NT2/D1 (cell line): ENCODE results near the gene TOM1L2.

Source experiments
- DNase-seq: peaks from one replicate; pipeline ENCODE4 v3.0.0-alpha.2; 2011; ENCODE audit warnings: low read depth, low spot score
- H3K27me3 ChIP-seq: 2 replicates; pipeline ENCODE4 v1.6.0; 2011; ENCODE audit warnings: mild to moderate bottlenecking; ENCODE audit not compliant: insufficient read length, insufficient read depth
- H3K36me3 ChIP-seq: 2 replicates; pipeline ENCODE4 v1.6.1; 2011; ENCODE audit warnings: mild to moderate bottlenecking, low read length, mixed read lengths; ENCODE audit not compliant: insufficient read depth, insufficient read length
- H3K4me1 ChIP-seq: 2 replicates; pipeline ENCODE4 v1.5.1; 2011; ENCODE audit not compliant: insufficient read depth, insufficient read length
- H3K4me3 ChIP-seq: 2 replicates; pipeline ENCODE4 v1.5.1; 2011; ENCODE audit warnings: low read depth; ENCODE audit not compliant: insufficient read length
- H3K9ac ChIP-seq: 2 replicates; pipeline ENCODE4 v1.6.0; 2011; ENCODE audit warnings: low read depth; ENCODE audit not compliant: insufficient read length
- H3K9me3 ChIP-seq: 2 replicates; pipeline ENCODE4 v1.5.1; 2011; ENCODE audit warnings: mild to moderate bottlenecking, low read length; ENCODE audit not compliant: insufficient read depth
- SUZ12 ChIP-seq: IDR thresholded peaks from 2 replicates; pipeline ENCODE4 v1.6.1; 2011; ENCODE audit not compliant: insufficient read length, insufficient read depth; ENCODE audit errors: extremely low read depth
- YY1 ChIP-seq: IDR thresholded peaks from 2 replicates; pipeline ENCODE4 v1.6.1; 2011; ENCODE audit not compliant: insufficient read length, insufficient read depth
- ZNF274 ChIP-seq: IDR thresholded peaks from 2 replicates; pipeline ENCODE4 v1.6.1; 2011; ENCODE audit warnings: mild to moderate bottlenecking, low read depth, low read length

Gene TOM1L2

DNA sequence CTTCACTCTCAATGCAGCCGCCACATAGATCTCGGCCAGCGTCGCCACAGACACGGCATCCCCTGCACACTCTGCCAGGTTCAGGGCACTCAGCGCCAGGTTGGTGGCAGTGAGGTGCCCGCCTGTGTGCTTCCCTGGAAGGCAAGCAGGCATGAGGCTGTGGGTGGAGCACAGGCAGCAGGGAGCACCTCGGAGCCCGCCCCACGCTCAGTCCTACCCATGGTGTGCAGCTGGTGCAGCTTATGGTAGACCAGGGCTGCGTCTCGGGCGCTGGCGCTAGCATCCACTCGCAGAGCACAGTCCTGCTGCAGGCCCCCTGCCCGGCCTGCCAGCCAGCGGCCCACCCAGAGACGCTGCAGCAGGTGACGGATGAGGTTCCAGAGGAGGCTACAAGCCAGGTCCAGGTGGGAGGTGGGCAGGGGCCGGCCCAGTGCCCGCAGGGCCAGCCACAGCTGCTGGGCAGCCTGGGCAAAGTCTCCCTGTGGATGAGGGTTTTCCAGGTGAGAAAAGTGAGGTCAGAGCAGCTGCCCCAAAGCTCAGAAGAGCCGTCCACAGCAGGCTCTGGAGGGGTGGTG is 155.9 kb downstream of the TOM1L2 start:
- TF ChIP-seq ZNF274 (no peak), YY1 (no peak), SUZ12 (no peak)
- no peaks in the 10 kb centered on the region for H3K9me3 ChIP-seq
- peak overlapping the region; percentile 36 for H3K9ac ChIP-seq
- no peaks in the 10 kb centered on the region for H3K27me3 ChIP-seq
- H3K36me3 ChIP-seq = peaks cover 75% of the 10 kb centered on the region
- no peak for DNase-seq
- no peak overlapping the region for H3K4me3 ChIP-seq
- H3K4me1 ChIP-seq = peaks cover 36% of the 10 kb centered on the region

DNA sequence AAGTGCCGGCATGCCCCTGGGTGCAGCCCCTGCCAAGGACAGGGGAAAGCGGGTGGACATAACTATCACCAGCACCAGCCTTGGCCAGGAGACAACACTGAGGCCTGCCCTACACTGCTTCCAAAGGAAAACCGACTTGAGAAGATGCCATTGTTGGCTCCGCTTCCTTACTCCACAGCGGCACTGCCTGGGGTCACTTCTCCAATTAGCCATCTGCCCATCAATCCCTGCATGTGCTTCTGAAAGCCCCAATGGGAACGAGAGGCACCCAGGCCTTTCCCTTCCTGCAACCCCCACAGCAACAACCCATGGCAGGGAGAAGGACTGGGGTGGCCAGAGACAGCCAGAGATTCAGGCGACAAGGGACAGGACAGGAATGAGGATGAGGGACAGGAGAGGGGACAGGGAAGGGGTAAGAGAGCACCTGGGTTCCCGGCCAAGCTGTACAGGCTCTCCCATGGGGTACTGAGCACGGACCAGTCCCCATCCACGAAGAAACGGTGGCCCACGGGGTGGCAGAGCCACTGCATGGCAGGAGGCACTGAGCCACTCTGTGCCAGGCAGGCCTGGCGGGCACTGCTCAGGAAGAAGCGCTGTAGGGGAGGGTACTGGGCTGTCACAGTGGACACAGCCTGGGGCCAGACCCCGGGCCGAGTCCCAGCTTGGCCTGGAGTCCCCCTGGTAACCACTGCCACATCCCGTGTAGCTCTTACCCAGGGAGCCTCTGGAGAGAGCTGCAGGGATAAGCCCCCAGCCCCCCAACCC is 156.6 kb downstream of the TOM1L2 start:
- no peak for TF ChIP-seq ZNF274
- H3K4me3 ChIP-seq = no peak overlapping the region
- no peak for DNase-seq
- no peaks in the 10 kb centered on the region for H3K27me3 ChIP-seq
- H3K9ac ChIP-seq = peak overlapping the region; percentile 42
- no peaks in the 10 kb centered on the region for H3K9me3 ChIP-seq
- H3K4me1 ChIP-seq = peaks cover 32% of the 10 kb centered on the region
- H3K36me3 ChIP-seq = peaks cover 75% of the 10 kb centered on the region

DNA sequence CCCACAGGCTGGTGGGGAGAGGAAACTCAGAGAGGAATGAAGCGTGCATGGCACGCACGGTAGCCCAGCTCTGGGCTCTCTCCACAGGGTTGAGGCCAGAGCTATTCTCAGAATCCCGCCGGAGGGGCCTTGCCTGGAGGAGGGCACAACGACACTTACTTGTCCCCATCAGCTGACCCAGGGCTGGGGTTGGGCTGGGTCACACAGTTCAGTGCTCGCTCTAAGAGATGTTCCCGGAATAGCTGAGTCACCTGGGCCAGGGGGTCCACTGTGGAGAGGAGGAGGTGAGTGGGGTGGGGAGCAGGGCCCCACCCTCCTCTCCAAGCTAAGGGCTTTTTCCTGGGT is 157.2 kb downstream of the TOM1L2 start:
- no peaks in the 10 kb centered on the region for H3K9me3 ChIP-seq
- DNase-seq = no peak
- H3K9ac ChIP-seq = peak overlapping the region; percentile 42
- H3K36me3 ChIP-seq = peaks cover 71% of the 10 kb centered on the region
- TF ChIP-seq SUZ12 = no peak
- TF ChIP-seq YY1 = no peak
- no peak for TF ChIP-seq ZNF274
- no peaks in the 10 kb centered on the region for H3K27me3 ChIP-seq
- H3K4me3 ChIP-seq = no peak overlapping the region
- H3K4me1 ChIP-seq = peaks cover 26% of the 10 kb centered on the region

DNA sequence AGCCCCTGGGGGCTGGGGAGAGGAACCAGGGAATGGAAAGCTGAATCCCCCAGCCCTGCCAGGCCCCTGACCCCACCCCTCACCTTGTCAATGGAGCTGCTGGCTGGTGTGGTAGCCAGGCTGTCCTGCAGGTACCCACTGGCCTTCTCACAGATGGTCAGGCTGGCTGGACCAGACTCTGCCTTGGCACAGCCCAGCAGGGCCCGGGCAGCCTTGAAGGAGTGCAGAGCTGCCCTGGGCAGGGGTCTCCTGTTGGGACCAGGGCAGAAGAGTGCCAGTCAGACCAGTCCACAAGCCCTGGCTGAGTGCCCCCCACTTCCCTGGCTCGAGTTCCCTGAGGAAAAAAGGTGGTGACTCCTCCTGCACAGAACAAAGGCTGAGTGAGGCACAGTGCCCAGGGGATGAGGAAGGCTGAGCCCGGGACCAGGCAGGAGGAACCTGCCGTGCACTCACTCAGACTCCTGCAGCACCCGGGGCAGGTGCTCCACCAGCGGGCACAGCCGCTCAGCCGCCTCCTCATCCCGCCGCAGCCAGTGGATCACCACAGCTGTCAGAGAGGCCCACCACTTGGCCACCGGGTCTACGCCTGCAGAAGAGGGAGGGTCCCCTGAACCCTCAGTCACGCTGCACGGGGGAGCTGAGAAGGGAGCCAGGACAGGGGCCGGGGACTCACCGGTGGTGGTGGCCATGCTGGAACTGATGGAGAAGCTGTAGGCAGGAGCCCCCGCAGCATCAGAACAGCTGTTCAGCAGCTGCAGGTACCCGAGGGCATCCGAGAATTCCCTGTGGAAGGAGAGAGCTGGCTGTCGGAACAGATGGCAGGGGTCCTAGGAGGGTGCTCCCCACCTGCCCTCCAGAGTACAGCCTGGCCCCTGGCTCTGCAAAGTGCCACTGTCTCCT is 157.8 kb downstream of the TOM1L2 start:
- Histone ChIP-seq H3K9ac (no peak overlapping the region), H3K9me3 (no peaks in the 10 kb centered on the region), H3K36me3 (peaks cover 68% of the 10 kb centered on the region), H3K27me3 (no peaks in the 10 kb centered on the region), H3K4me1 (peaks cover 24% of the 10 kb centered on the region), H3K4me3 (no peak overlapping the region)
- TF ChIP-seq YY1 = no peak
- no peak for TF ChIP-seq SUZ12
- TF ChIP-seq ZNF274 = no peak
- no peak for DNase-seq

DNA sequence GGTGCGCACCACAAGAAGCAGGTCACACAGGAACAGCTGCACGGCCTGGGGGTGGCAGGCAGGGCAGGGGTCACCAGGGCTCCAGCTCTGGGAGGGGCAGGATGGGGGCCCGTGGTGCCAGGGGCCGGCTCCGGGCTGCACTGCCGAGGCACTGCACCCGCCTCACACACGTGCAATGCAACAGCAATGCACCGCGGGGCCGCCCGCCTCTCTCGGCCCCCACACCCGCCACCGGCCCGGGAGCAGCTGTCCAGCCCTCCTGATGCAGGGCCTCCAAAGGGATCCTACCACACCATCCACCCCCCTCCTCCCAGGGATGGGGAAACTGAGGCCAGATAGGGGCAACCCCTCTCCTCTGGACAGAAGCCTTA is 158.5 kb downstream of the TOM1L2 start:
- no peak for DNase-seq
- no peak overlapping the region for H3K4me3 ChIP-seq
- peaks cover 61% of the 10 kb centered on the region for H3K36me3 ChIP-seq
- no peak overlapping the region for H3K9ac ChIP-seq
- no peaks in the 10 kb centered on the region for H3K9me3 ChIP-seq
- H3K27me3 ChIP-seq = no peaks in the 10 kb centered on the region
- TF ChIP-seq SUZ12 = no peak
- no peak for TF ChIP-seq ZNF274
- TF ChIP-seq YY1 = no peak
- H3K4me1 ChIP-seq = peaks cover 17% of the 10 kb centered on the region

DNA sequence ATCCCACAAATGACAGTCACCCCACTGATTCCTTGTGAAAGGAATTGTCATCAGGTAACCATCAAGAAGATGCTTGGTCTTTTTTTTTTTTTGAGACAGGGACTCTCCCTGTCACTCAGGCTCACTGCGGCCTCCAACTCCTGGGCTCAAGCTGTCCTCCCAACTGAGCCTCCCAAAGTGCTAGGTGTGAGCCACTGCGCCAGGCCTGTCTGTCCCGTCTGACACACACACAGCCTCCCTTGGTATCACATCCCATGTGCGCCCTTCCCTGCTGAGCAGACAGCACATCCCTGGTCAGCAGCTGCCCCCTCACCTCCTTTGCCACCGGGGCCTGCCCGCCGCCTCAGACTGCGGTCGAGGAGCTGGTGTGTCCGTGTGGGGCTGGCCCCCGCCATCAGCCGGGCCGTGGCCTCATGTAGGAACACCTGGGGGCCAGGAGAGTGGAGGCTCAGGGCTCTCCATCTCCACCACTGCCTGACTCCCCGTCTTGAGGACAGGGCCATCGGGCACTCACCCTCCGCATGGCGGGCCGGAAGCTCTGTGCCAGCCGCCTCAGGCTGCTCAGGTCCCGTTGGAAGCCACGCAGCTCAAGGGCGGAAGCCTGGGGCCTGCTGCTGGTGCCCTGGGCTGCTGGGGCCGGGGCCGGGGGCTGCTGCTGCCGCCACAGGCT is 159.0 kb downstream of the TOM1L2 start:
- peaks cover 56% of the 10 kb centered on the region for H3K36me3 ChIP-seq
- H3K27me3 ChIP-seq = no peaks in the 10 kb centered on the region
- no peak for DNase-seq
- H3K9me3 ChIP-seq = no peaks in the 10 kb centered on the region
- H3K9ac ChIP-seq = no peak overlapping the region
- no peak overlapping the region for H3K4me3 ChIP-seq
- no peak for TF ChIP-seq ZNF274
- no peak for TF ChIP-seq SUZ12
- no peak for TF ChIP-seq YY1
- H3K4me1 ChIP-seq = peaks cover 16% of the 10 kb centered on the region
